Activated CD8-positive, alpha-beta T cell treated with anti-CD3 and anti-CD28 coated beads for 36 hours (primary cell): ENCODE data around the gene GPR68. TPM values are rescaled to one million over a fixed set of nuclear protein-coding genes. Genes with fewer than 3 reads are reported as not detected.

Experiments used
- ATAC-seq: fragments of 200-7000 bp; cut with Tn5 transposase; one replicate; pipeline ENCODE4 v1.10.0; 2021; ENCODE audit warnings: mild to moderate bottlenecking, moderate library complexity
- CTCF ChIA-PET: fragments of 350-600 bp; sonication (Branson Sonifier 250); formaldehyde crosslinking; loops from one replicate; lab custom pipeline; 2021; ENCODE audit warnings: antibody characterized with exemption; lab: Charles Lee
- POLR2A ChIA-PET: fragments of 350-600 bp; sonication (Branson Sonifier 250); formaldehyde crosslinking; loops from one replicate; lab custom pipeline; 2021; ENCODE audit warnings: antibody characterized with exemption; lab: Charles Lee
- DNase-seq: peaks from one replicate; pipeline ENCODE4 v3.0.0-alpha.2; 2020
- H3K27ac Mint-ChIP-seq: one replicate; pipeline ENCODE4 v1.8.0; 2021; ENCODE audit warnings: mild to moderate bottlenecking, mixed read lengths
- H3K27me3 Mint-ChIP-seq: one replicate; pipeline ENCODE4 v1.8.0; 2021; ENCODE audit warnings: mixed read lengths
- H3K36me3 Mint-ChIP-seq: one replicate; pipeline ENCODE4 v1.8.0; 2021; ENCODE audit warnings: low read depth, mixed read lengths
- H3K4me1 Mint-ChIP-seq: one replicate; pipeline ENCODE4 v1.8.0; 2021; ENCODE audit warnings: low read depth, mixed read lengths
- H3K4me3 Mint-ChIP-seq: one replicate; pipeline ENCODE4 v1.8.0; 2021; ENCODE audit warnings: mild to moderate bottlenecking, moderate library complexity, mixed read lengths
- H3K9me3 Mint-ChIP-seq: one replicate; pipeline ENCODE4 v1.8.0; 2021; ENCODE audit warnings: mixed read lengths
- intact Hi-C: fragments of 100-400 bp; cut with micrococcal nuclease; formaldehyde crosslinking; loops from one replicate; pipeline ENCODE4 v1.10.0; 2022
- total RNA-seq, 2 experiments: library from RNA; stranded (reverse); gene quantifications; one replicate each; pipeline ENCODE4 v1.2.3, GENCODE V29; 2021
- TF ChIP-seq, protein P1 (sequence below): fragments of 200-600 bp; IDR thresholded peaks from one replicate; pipeline ENCODE4 v1.8.0; 2022; ENCODE audit warnings: antibody characterized with exemption, mild to moderate bottlenecking

GPR68 gene
- total RNA-seq, 2 experiments from 2014 or later = 11.9 to 14.0 TPM

DNA sequence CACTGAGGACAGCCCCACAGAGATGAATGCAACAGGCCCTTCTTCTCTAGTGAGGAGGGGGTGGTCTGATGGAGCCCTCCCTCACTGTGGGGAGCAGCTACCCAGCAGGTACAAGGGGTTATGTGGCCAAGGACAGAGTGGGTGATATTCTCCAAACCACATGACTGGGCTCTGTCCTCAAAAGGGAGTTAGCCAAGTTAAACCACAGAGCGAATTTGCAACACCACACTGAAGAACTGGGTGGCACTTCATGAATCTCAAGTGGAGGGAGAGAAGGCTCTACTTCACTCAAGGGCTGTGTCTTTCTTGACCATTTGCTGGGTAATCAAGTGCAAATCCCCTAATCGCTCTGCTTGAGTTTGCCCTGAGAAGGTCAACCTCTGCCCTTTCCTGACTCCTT lies 12.5 kb downstream of the GPR68 start:
- H3K36me3 Mint-ChIP-seq = peaks cover 51% of the 10 kb centered on the region
- POLR2A ChIA-PET = interaction anchor here (6.5 kb wide), 1 partner anchor 12 kb away, joined by 62 read pairs; the partner anchor contains the start of gene GPR68
- no peak overlapping the region for H3K4me3 Mint-ChIP-seq
- TF ChIP-seq, protein P1, sequence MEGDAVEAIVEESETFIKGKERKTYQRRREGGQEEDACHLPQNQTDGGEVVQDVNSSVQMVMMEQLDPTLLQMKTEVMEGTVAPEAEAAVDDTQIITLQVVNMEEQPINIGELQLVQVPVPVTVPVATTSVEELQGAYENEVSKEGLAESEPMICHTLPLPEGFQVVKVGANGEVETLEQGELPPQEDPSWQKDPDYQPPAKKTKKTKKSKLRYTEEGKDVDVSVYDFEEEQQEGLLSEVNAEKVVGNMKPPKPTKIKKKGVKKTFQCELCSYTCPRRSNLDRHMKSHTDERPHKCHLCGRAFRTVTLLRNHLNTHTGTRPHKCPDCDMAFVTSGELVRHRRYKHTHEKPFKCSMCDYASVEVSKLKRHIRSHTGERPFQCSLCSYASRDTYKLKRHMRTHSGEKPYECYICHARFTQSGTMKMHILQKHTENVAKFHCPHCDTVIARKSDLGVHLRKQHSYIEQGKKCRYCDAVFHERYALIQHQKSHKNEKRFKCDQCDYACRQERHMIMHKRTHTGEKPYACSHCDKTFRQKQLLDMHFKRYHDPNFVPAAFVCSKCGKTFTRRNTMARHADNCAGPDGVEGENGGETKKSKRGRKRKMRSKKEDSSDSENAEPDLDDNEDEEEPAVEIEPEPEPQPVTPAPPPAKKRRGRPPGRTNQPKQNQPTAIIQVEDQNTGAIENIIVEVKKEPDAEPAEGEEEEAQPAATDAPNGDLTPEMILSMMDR = no peak
- peak overlapping the region; percentile 99 for H3K27ac Mint-ChIP-seq
- intact Hi-C loops = no loop called here
- ATAC-seq (no peak), DNase-seq (no peak)
- peaks cover 10% of the 10 kb centered on the region for H3K9me3 Mint-ChIP-seq
- CTCF ChIA-PET = no interaction called here
- peaks cover 58% of the 10 kb centered on the region for H3K4me1 Mint-ChIP-seq
- H3K27me3 Mint-ChIP-seq = no peaks in the 10 kb centered on the region

DNA sequence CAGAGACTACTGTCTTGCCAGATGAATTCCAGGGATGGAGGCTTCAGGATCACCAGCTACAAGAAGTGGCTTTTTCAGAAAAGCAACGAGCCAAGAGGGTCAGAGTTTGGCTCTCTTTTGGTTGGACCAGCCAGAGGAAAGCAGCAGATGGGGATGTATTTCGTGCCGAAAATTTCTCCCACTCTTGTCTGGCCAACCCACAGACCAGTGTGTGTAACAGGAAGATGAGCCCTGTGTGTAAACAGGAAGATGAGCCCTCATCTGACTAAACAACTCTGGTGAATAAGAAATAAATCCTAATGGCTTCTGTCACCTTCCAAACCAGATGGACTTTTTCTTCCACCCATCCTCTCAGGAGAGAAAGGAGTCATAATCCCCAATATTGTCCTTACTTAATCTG lies 13.1 kb downstream of the GPR68 start:
- ChIA-PET POLR2A (interaction anchor here (2.2 to 6.5 kb wide), 2 partner anchors 13 to 21 kb away, joined by 6 to 62 read pairs; partner anchors contain the start of gene GPR68), CTCF (no interaction called here)
- peak overlapping the region; percentile 99 for H3K27ac Mint-ChIP-seq
- DNase-seq (no peak), ATAC-seq (no peak)
- TF ChIP-seq, protein P1 = no peak
- peaks cover 10% of the 10 kb centered on the region for H3K9me3 Mint-ChIP-seq
- peaks cover 65% of the 10 kb centered on the region for H3K4me1 Mint-ChIP-seq
- H3K4me3 Mint-ChIP-seq = peak overlapping the region; percentile 68
- H3K36me3 Mint-ChIP-seq = peaks cover 53% of the 10 kb centered on the region
- no peaks in the 10 kb centered on the region for H3K27me3 Mint-ChIP-seq
- intact Hi-C loops = no loop called here

DNA sequence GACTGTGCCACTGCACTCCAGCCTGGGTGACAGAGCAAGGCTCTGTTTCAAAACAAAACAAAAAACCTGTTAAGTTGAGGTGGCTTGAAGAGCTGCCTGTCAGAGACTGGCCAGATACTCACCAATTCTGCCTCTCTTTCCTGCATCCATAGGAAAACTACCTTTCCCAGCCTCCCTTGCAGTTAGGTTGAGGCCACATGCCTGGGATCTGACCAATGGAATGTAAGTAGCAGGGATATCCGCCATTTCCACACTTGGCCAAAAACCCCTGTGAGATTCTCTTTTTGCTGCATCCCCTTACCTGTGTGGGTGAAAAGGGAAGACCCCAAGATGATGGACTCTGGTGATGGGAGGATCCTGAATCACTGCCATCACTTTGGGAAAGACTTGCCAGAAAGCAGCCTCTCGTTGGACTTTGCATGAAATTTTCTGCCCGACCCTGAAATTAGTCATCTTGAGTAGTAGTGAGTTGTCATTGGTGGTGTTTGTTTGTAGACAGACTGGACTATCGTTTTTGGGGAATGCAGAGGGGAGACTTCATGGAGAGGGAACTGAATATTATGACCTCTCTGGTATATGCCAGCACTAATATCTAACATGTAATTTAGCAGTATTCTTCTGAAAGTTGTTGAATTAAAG lies 14.0 kb downstream of the GPR68 start:
- Mint-ChIP-seq H3K27me3 (no peaks in the 10 kb centered on the region), H3K4me3 (peak overlapping the region; percentile 68), H3K36me3 (peaks cover 57% of the 10 kb centered on the region), H3K27ac (peak overlapping the region; percentile 99), H3K4me1 (peaks cover 74% of the 10 kb centered on the region), H3K9me3 (peaks cover 10% of the 10 kb centered on the region)
- DNase-seq (peak; percentile 31), ATAC-seq (no peak)
- TF ChIP-seq, protein P1 = no peak
- CTCF ChIA-PET = interaction anchor here (1.2 to 5.4 kb wide), 2 partner anchors 9 to 13 kb away, joined by 4 to 58 read pairs; partner anchors contain the start of gene GPR68
- intact Hi-C loops = no loop called here
- POLR2A ChIA-PET = interaction anchor here (1.9 to 6.5 kb wide), 5 partner anchors 14 to 54 kb away, joined by 6 to 274 read pairs (median 13); partner anchors contain the start of gene GPR68

DNA sequence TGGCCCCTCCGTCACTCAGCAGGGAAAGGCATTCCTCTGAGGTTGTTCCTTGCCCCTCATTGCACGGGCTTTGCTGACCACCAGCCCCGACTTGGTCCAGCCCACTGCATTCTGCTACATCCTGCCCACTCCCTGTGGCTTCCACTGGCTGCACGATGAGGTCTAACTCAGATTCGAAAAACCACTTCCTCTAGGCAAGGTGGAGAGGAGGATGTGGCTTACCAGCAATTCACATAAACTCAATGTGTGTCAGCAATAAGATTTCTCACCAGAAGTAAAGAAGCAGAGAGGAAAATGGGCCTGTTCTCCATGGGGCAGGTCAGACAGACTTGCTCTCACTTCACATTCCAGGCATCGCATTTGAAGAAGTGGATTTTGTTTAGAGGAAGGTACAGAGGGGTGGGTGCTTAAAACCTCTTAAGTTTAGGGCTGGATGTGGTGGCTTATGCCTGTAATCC lies 14.7 kb downstream of the GPR68 start:
- no peaks in the 10 kb centered on the region for H3K27me3 Mint-ChIP-seq
- ChIA-PET POLR2A (interaction anchor here (1.1 to 5.5 kb wide), 9 partner anchors 9 to 80 kb away, joined by 3 to 274 read pairs (median 7); partner anchors contain the start of gene GPR68), CTCF (interaction anchor here (1.2 to 5.4 kb wide), 2 partner anchors 9 to 14 kb away, joined by 4 to 58 read pairs; partner anchors contain the start of gene GPR68)
- intact Hi-C loops = loop anchor here (5.0 kb wide), 3 partner anchors 33 to 188 kb away; partner anchors contain the start of gene CCDC88C
- H3K4me1 Mint-ChIP-seq = peaks cover 81% of the 10 kb centered on the region
- peaks cover 11% of the 10 kb centered on the region for H3K9me3 Mint-ChIP-seq
- H3K4me3 Mint-ChIP-seq = peak overlapping the region; percentile 68
- H3K36me3 Mint-ChIP-seq = peaks cover 60% of the 10 kb centered on the region
- TF ChIP-seq, protein P1 = no peak
- ATAC-seq (peak; percentile 24), DNase-seq (peak; percentile 88)
- H3K27ac Mint-ChIP-seq = peak overlapping the region; percentile 99
